Colonic mucosa (tissue), 4 donors: Measurements from ENCODE around the gene RAPGEF4. TPM values are rescaled to one million over a fixed set of nuclear protein-coding genes. Genes with fewer than 3 reads are reported as not detected.

Experiments
- DNase-seq: peaks from one replicate; pipeline ENCODE4 v3.0.0-alpha.2; 2020
- H3K27ac ChIP-seq: fragments of 200-600 bp; one replicate; pipeline ENCODE4 v1.8.0; 2021
- H3K27me3 ChIP-seq: fragments of 200-600 bp; one replicate; pipeline ENCODE4 v1.8.0; 2021
- H3K36me3 ChIP-seq: fragments of 200-600 bp; one replicate; pipeline ENCODE4 v1.8.0; 2021
- H3K4me1 ChIP-seq: fragments of 200-600 bp; one replicate; pipeline ENCODE4 v1.8.0; 2021; ENCODE audit warnings: mild to moderate bottlenecking
- H3K4me3 ChIP-seq: fragments of 200-600 bp; one replicate; pipeline ENCODE4 v1.8.0; 2021
- H3K9ac ChIP-seq, 2 donors: one replicate each; pipeline ENCODE4 v1.7.0; 2013; ENCODE audit warnings: control low read depth in 2 of 2, low read depth in 2 of 2, low read length in 2 of 2
- H3K9me3 ChIP-seq: fragments of 200-600 bp; one replicate; pipeline ENCODE4 v1.8.0; 2021
- CTCF ChIP-seq: fragments of 200-600 bp; IDR thresholded peaks from one replicate; pipeline ENCODE4 v1.8.0; 2022; ENCODE audit warnings: antibody characterized with exemption, mild to moderate bottlenecking
- intact Hi-C: fragments of 100-400 bp; cut with DNase I; formaldehyde crosslinking; loops from one replicate; pipeline ENCODE4 v1.14.1; 2022
- total RNA-seq, 2 donors: library from RNA; stranded (reverse); fragmentation: NEBNext Ultra II Directional in 1 of 2; extraction: Animal tissue kit (Norgen Biotek cat#: 25700) in 1 of 2; gene quantifications; one replicate each; pipeline ENCODE4 v1.2.1, GENCODE V29; 2021
- donor health status: healthy.
- donor health status: DM: no; HTN: no; CAD: no.
- donor health status: DM: no; HTN: no; CAD: no.

The RAPGEF4 gene
- total RNA-seq, 2 donors from 2014 or later = 1.3 to 1.5 TPM

GRCh38 chr2:172930871-172931255 lies 195.2 kb downstream of the RAPGEF4 start:
- H3K27ac ChIP-seq = no peak overlapping the region
- no peak overlapping the region for H3K9ac ChIP-seq
- H3K4me3 ChIP-seq = no peak overlapping the region
- intact Hi-C loops = loop anchor here (2.0 to 5.0 kb wide), 2 partner anchors 66 to 124 kb away; no protein-coding TSS in a partner anchor
- H3K36me3 ChIP-seq = no peaks in the 10 kb centered on the region
- no peaks in the 10 kb centered on the region for H3K9me3 ChIP-seq
- H3K27me3 ChIP-seq = no peaks in the 10 kb centered on the region
- H3K4me1 ChIP-seq = no peaks in the 10 kb centered on the region
- DNase-seq = no peak
- TF ChIP-seq CTCF = no peak

- no peak for TF ChIP-seq CTCF
- intact Hi-C loops = loop anchor here (2.0 to 5.0 kb wide), 2 partner anchors 67 to 124 kb away; no protein-coding TSS in a partner anchor
- Histone ChIP-seq H3K9me3 (no peaks in the 10 kb centered on the region), H3K36me3 (no peaks in the 10 kb centered on the region), H3K27me3 (no peaks in the 10 kb centered on the region), H3K4me1 (no peaks in the 10 kb centered on the region), H3K9ac (no peak overlapping the region), H3K4me3 (no peak overlapping the region), H3K27ac (no peak overlapping the region)
- DNase-seq = no peak
Measured at GRCh38 chr2:172931256-172931894, 195.7 kb downstream of the RAPGEF4 start.

GRCh38 chr2:172931918-172932520 lies 196.4 kb downstream of the RAPGEF4 start:
- Histone ChIP-seq H3K27me3 (no peaks in the 10 kb centered on the region), H3K4me1 (no peaks in the 10 kb centered on the region), H3K9ac (no peak overlapping the region), H3K27ac (no peak overlapping the region), H3K9me3 (no peaks in the 10 kb centered on the region), H3K36me3 (no peaks in the 10 kb centered on the region), H3K4me3 (no peak overlapping the region)
- TF ChIP-seq CTCF = peak; percentile 57
- intact Hi-C loops = loop anchor here (2.0 to 5.0 kb wide), 2 partner anchors 67 to 125 kb away; no protein-coding TSS in a partner anchor
- DNase-seq = peak; percentile 63

- no peaks in the 10 kb centered on the region for H3K27me3 ChIP-seq
- H3K27ac ChIP-seq = peak overlapping the region; percentile 19
- H3K4me1 ChIP-seq = no peaks in the 10 kb centered on the region
- no peaks in the 10 kb centered on the region for H3K9me3 ChIP-seq
- no peak overlapping the region for H3K9ac ChIP-seq
- H3K36me3 ChIP-seq = no peaks in the 10 kb centered on the region
- no peak overlapping the region for H3K4me3 ChIP-seq
- no peak for TF ChIP-seq CTCF
- DNase-seq = no peak
- intact Hi-C loops = no loop called here
Measured at GRCh38 chr2:172937884-172938712, 202.5 kb downstream of the RAPGEF4 start.

- no peak for DNase-seq
- Histone ChIP-seq H3K36me3 (no peaks in the 10 kb centered on the region), H3K9ac (no peak overlapping the region), H3K27me3 (no peaks in the 10 kb centered on the region), H3K27ac (peak overlapping the region; percentile 19), H3K4me3 (no peak overlapping the region), H3K9me3 (no peaks in the 10 kb centered on the region), H3K4me1 (no peaks in the 10 kb centered on the region)
- no peak for TF ChIP-seq CTCF
- intact Hi-C loops = no loop called here
Measured at GRCh38 chr2:172938713-172939375, 203.2 kb downstream of the RAPGEF4 start.
